NCI-H1417 treated with DMSO at 0.1 percent for 48 hours (cell line): Measurements from ENCODE around the gene ZKSCAN8.

Experiments used
- DNase-seq: peaks from one replicate; lab custom pipeline; 2025; lab: John Stamatoyannopoulos, UW

The ZKSCAN8 gene

DNA sequence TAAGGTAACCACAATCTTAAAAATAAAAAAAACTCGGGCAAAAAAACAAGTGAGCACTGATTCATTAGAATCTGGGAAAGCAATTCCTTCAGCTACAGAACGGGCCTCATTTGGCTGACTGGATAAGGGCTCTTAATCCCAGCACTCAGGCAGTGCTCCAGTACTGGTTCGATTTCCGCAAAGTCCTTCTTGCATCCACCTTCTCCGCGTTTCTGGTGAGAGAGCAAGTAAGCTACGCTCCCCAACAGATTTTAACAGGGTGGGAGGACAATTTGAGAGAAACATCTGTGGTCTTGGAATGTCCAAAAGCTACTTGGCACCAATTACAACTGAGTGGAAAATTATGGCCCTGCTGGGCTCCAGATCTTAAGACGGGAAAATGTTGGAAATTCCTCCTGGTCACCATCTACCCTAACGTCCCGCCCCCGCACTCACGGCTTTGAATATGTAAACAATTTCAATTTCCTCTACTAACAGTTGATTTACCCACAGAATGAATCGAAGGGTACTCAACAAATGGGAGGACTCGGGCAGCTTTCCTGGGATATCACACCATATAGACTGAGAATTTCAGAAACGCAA is 65.3 kb downstream of the ZKSCAN8 start:
- DNase-seq = no peak

DNA sequence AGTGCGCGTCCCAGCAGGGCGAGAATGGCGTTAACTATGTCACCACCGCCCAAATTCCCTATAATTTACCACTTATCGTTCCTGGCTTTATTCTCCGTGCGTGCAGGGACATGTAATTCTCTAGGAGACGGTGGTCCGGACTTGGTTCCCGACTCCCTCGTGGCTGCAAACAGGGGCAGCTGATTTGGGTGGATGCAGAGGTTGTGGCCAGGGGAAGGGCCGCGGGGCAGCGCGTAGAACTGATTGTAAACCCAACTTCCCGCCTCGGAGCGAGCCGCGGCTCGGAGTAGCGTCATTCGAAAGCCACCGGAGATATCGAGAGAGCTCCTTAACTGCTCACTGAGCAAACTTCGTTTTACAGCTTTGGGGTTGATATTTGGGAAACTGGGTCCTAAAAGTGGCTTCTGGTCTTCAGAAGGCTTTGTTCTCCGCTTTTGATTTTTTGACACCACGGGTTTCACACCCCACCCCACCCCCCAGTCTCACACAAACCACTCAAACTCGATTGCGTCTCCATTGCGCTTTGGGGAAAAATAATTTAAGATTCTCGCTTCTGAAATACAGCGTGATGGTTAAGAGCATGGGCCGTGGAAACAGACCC is 65.9 kb downstream of the ZKSCAN8 start:
- no peak for DNase-seq

DNA sequence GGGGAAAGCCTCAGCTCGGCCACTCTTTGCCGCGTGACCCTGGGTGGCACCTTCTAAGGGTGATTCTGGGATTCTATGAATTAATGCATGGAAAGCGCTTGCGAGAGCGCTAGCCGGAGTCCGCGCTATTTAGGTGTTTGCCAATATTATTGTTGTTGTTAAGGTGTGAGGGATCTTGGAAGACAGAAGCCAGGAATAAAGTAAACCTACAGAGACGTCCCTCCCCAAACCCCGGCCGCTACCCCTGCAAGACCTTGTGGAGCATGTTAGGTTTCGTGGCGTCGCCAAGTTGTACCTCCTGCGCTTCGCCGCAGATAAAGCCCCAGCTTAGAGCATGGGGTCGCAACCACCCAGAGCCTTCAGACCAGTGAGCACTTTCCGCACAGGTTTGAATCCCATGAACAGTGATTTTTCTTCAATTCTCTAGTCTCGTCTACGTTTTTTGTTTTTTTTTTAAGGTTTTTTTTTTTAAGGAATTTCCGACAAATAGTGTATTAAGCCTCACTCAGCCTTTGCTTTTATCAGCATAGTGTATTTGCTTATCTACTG is 66.5 kb downstream of the ZKSCAN8 start:
- no peak for DNase-seq
